ENCODE results near the gene SCGB1C2.
A peak's percentile ranks its signal among the peaks of the same experiment; 100 is the strongest.

Gene SCGB1C2

GRCh38 chr17:173166-173911 is 36.0 kb downstream of the SCGB1C2 start:
- no peak for DNase-seq

DNA sequence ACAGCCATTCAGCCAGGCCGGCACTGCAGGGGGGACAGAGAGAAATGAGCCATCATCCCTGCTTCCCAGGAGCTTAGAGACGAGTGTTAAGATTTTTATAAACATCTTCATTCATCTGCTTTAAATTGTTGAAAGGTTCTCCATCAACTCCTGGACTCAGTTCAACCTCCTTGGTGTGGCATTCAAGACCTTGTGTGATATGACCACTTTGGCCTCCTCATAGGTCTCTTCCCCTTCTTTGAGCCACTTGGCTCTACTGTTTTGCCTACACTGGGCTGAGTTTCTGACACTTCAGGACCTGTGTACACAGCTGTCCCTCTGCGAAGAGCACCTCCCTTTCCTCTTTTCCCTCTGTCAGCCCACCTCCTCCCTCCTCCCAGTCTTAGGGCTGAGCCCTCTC is 39.8 kb downstream of the SCGB1C2 start:
- DNase-seq, result peak; percentile 50 to 63

GRCh38 chr17:177762-178161 is 40.4 kb downstream of the SCGB1C2 start:
- no peak for DNase-seq

GRCh38 chr17:178292-179065 is 41.1 kb downstream of the SCGB1C2 start:
- no peak for DNase-seq

DNA sequence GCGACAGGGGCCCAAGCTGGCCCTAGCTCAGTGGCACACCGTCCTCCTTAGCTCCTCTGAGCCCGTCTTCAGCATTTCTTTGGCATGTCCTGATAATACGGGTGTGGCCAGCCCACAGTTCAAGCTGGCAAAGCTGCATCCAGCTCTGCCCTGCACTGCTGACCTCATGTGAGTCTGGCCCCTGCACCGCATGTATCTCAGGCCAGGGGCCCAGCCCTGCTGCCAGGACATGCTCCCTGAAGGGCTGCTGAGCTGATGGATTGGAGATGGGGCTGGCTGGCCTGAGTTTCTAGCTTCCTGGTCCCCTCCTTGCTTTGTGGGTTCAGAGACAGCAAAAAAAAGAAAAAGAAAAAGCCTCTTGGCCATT is 41.7 kb downstream of the SCGB1C2 start:
- DNase-seq, result no peak

DNA sequence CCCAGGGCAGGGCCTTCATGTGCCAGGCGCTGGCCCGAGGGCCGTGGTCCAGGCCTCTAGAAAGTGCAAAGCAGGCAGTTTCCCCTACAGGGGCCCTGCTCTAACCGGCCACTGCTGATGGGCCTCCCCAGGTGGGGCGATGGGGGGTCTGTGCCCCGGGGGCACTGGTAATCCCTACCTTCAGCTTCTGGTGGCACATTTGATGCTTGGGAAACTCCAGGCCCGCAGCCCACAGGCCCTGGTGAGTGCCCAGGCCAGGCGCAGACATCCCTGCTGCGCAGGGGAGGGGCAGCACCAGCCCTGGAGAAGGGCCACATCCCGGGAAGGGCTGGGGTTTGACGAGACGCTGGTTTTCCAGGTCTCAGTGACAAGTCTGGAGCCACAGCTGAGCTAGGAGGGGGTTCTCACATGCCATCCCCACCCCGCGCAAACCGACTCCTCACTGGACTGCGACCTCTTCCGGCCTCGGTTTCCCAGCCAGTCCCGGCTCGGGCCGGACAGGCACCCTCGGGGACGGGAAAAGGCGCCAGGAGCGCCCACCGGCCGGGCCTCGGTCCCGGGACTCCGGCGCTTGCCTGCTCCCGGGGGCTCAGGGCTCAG is 42.5 kb downstream of the SCGB1C2 start:
- no peak for DNase-seq

DNA sequence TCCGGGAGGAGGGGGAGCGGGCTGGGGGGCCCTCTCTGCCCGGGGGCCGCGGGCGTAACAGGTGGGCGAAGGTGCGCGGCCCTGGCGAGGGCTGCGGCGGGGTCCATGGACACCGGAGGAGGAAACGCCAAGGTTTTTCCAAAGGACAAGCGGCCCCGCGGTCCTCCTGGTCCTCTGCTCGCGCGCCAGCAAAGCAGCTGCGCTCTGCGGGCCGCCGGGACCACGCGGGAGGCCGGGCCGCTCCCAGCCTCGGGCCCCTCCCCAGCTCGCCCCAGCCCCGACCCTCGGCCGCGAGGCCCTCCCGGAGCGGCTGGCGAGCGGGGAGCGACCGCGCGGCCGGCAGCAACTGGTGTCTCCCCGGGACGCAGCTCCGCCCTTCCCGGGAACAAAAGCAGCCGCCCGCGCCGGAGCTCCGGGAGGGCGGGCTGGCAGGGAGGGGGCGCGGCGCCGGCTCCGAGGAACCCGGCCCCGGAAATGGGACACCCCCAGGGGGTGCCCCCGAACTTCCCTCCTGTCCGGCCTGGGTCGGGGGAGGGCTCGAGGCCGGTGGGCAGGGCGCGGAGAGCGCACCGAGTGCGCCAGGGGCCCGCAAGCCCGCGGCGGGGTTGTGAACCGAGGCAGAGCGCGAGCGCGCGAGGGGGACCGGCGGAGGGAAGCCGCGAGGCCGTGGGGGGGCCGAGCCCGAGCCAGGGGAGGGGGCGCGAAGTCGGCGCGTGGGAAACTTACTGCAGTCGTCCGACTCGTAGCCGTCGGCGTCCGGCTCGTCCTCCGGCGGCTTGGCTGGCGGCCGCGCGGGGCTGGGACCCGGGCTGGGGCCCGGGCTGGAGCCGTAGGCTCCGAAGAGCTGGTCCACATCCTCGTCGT is 43.2 kb downstream of the SCGB1C2 start:
- no peak for DNase-seq

- no peak for DNase-seq
Measured at GRCh38 chr17:181245-182049, 44.1 kb downstream of the SCGB1C2 start, which contains the start of gene DOC2B. Gene DOC2B (minus strand): TSS chr17:181650. CDS start chr17:181479, 171 bp downstream.

- DNase-seq, result peak; percentile 69 to 73
Measured at GRCh38 chr17:182050-182751, 44.8 kb downstream of the SCGB1C2 start.

DNA sequence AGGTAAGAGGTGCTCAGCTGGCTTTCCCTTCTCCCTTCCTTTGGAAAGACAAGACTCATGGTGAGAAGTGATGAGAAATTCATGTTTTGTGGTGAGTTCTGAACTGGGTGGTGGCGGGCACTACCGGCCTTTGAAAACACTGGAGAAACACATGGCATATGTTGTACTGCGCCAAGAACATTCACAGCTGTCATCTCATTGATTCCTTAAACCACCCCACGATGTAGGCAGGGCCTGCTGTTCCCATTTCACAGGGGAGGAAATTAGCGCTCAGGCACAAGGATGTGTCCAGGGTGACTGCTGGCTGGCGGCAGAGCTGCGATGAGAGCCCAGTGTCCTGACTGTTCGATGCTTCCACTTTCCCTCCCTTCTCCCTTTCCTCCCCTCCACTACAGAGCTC is 45.7 kb downstream of the SCGB1C2 start:
- no peak for DNase-seq

DNA sequence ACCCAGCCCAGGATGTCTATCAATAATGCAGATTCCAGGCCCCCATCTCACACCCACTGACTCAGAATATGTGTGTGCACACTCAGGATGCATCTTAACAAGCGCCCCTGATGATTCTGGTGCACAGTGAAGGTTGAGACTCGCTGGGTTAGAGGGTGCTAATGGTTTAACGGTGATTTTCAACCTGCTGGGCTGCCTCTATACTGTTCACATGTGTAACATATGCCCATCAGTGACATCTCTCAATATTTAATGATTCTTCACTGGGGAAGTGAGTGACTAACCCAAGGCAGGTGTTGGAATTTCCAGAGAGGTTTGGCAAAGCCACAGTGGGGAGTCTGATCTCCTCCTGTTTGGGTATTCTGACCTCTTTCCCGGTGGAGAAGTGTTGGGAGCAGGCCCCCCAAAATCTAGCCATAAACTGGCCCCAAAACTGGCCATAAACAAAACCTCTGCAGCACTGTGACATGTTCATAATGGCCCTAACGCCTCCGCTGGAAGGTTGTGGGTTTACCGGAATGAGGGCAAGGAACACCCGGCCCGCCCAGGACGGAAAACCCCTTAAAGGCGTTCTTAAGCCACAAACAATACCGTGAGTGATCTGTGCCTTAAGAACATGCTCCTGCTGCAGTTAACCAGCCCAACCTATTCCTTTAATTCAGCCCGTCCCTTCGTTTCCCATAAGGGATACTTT is 48.2 kb downstream of the SCGB1C2 start:
- no peak for DNase-seq

GRCh38 chr17:187130-187529 is 49.8 kb downstream of the SCGB1C2 start:
- no peak for DNase-seq
